NCI-H2081 treated with DMSO at 0.1 percent for 48 hours (cell line): ENCODE results near the gene DLX1.
"Not testable (repeated sequence)": the region's sequence is repeated elsewhere in the genome, so short reads cannot be mapped to it uniquely, and the experiment has no call there.

ENCODE experiments used
- DNase-seq: peaks from one replicate; lab custom pipeline; 2025; lab: John Stamatoyannopoulos, UW

The DLX1 gene

GRCh38 chr2:172065111-172065510 is 20.2 kb upstream of the DLX1 start:
- no peak for DNase-seq

GRCh38 chr2:172066394-172066886 is 18.9 kb upstream of the DLX1 start:
- DNase-seq = no peak

GRCh38 chr2:172067905-172068304 is 17.4 kb upstream of the DLX1 start:
- DNase-seq = not testable (repeated sequence)

- no peak for DNase-seq
Measured at GRCh38 chr2:172070936-172071335, 14.4 kb upstream of the DLX1 start.

- peak; percentile 95 for DNase-seq
Measured at GRCh38 chr2:172072303-172072702, 13.0 kb upstream of the DLX1 start.

- peak; percentile 83 for DNase-seq
Measured at GRCh38 chr2:172072706-172073105, 12.6 kb upstream of the DLX1 start.

- DNase-seq = no peak
Measured at GRCh38 chr2:172073518-172073917, 11.8 kb upstream of the DLX1 start.

- no peak for DNase-seq
Measured at GRCh38 chr2:172074254-172074653, 11.1 kb upstream of the DLX1 start.

GRCh38 chr2:172079416-172079815 is 5.9 kb upstream of the DLX1 start:
- DNase-seq = no peak

GRCh38 chr2:172079838-172080640 is 5.3 kb upstream of the DLX1 start:
- DNase-seq = no peak

- no peak for DNase-seq
Measured at GRCh38 chr2:172080641-172081220, 4.6 kb upstream of the DLX1 start.

GRCh38 chr2:172081221-172082022 is 3.9 kb upstream of the DLX1 start:
- no peak for DNase-seq

- DNase-seq = no peak
Measured at GRCh38 chr2:172082105-172082943, 3.0 kb upstream of the DLX1 start.

GRCh38 chr2:172082944-172083627 is 2.2 kb upstream of the DLX1 start:
- no peak for DNase-seq

- DNase-seq = no peak
Measured at GRCh38 chr2:172083628-172084394, 1.5 kb upstream of the DLX1 start.

- no peak for DNase-seq
Measured at GRCh38 chr2:172084395-172084644, 987 bp upstream of the DLX1 start.

GRCh38 chr2:172084645-172085459 is 455 bp upstream of the DLX1 start:
- peak; percentile 84 for DNase-seq

- DNase-seq = no peak
Measured at GRCh38 chr2:172086241-172087206, 1.2 kb downstream of the DLX1 start.
